ENCODE data around the gene FHAD1. TPM values are rescaled to one million over a fixed set of nuclear protein-coding genes. Genes with fewer than 3 reads are reported as not detected.

The FHAD1 gene
- total and polyA plus RNA-seq, 10 of the 15 experiments (the other 5 are each of a cell fraction or from before 2014, with no cell fraction given): 0.09 to 1.0 (median 0.32) TPM; not detected in 2

DNA sequence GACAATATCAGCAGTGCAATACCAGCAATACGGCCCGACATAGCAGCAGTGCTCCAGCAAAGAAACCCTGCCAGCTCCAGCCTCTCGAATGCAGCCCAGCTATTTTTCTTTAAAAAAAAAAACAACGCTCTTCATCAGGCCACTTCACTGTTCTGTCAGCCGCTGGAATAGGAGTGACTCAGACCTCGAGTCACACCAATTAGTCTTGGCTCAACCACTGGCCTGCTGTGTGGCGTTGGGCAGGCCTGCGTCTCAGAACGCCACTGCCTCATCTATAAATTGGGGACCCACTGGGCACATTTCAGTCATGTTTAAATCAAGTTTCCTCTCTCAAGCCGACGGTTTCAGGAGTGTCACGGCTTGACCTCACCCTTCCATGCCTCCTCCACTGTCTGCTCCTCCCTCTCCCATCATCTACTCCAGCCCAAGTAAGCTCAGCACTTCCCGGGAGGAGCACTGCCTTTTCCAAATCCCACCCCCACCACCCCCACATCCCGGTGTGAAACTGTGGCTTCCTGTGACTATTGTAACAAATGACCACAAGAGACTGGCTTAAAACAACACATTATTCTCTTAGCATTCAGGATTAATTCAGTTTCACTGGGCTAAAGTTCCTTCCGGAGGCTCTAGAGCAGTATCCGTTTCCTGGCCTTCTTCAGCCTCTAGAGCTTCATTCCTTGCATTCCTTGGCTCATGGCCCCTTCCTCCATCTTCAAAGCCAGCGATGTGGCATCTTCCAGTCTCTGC is 90.8 kb downstream of the FHAD1 start:
- FAIRE-seq (no peak), ATAC-seq (no peak), DNase-seq (ENCODE audit: low read depth, low spot score) (no peak)
- ChIA-PET RAD21 (ENCODE audit: unreplicated experiment) (no interaction called here), SMC1A (ENCODE audit: uncharacterized antibody, unreplicated experiment) (interaction anchor here (2.3 kb wide), 1 partner anchor 15 kb away, joined by 5 read pairs; no protein-coding TSS in a partner anchor), POLR2A (no interaction called here), CTCF (interaction anchor here (0.6 kb wide), 1 partner anchor 39 kb away, joined by 3 read pairs; no protein-coding TSS in a partner anchor)
- WGBS (ENCODE audit: insufficient coverage, insufficient replicate concordance, low lambda C conversion rate, missing lambda C conversion rate): 43% methylated on average over 17 of the region's 17 CpGs
- Histone ChIP-seq H2AFZ (ENCODE audit: control insufficient read depth, low read depth, low read length) (no peak overlapping the region), H3K9me3 (replicated peaks; ENCODE audit: control insufficient read depth, insufficient read depth, low read length) (no peaks in the 10 kb centered on the region), H4K20me1 (ENCODE audit: control insufficient read depth, insufficient read depth) (no peaks in the 10 kb centered on the region), H3K27me3 (replicated peaks in 1 of 2; ENCODE audit: control insufficient read depth in 2 of 2, insufficient read depth in 2 of 2, low read length in 1 of 2) (no peaks in the 10 kb centered on the region), H3K27ac (ENCODE audit: control insufficient read depth, insufficient read depth) (no peak overlapping the region), H3K4me1 (ENCODE audit: control insufficient read depth, insufficient read depth, low read length) (0 out of 2 replicates have a peak, but pooled peaks cover 3% of the 10 kb centered on the region), H3K36me3 (ENCODE audit: control insufficient read depth in 2 of 2, insufficient read depth in 2 of 2, low read length in 1 of 2) (no peaks in the 10 kb centered on the region), H3K9ac (ENCODE audit: control insufficient read depth, insufficient read depth, low read length) (no peak overlapping the region), H3K79me2 (ENCODE audit: control insufficient read depth, insufficient read depth, low read length) (no peaks in the 10 kb centered on the region), H3K4me2 (ENCODE audit: control insufficient read depth, insufficient read depth) (no peak overlapping the region), H3K4me3 (no peak overlapping the region)
- no TSS peak for BruUV-seq (replicated peaks)
- in situ Hi-C loops (cut with MboI) (no loop called here), intact Hi-C loops (cut with micrococcal nuclease; ENCODE audit: unreplicated experiment) (no loop called here)
- TF ChIP-seq BRCA1 (IDR thresholded peaks at IDR 0.05; ENCODE audit: low read depth, low read length) (no peak), FOXK2 (IDR thresholded peaks at IDR 0.05) (no peak), NFXL1 (IDR thresholded peaks at IDR 0.05; ENCODE audit: borderline replicate concordance) (no peak), SREBF2 (IDR thresholded peaks at IDR 0.05; ENCODE audit: low read length) (no peak), POU2F2 (IDR thresholded peaks at IDR 0.05; ENCODE audit: borderline replicate concordance, low read depth, low read length) (no peak), SP1 (IDR thresholded peaks at IDR 0.05; ENCODE audit: low read depth, low read length) (no peak), FOS (IDR thresholded peaks at IDR 0.05; ENCODE audit: borderline replicate concordance, extremely low read depth, insufficient read length) (no peak), BCL3 (IDR thresholded peaks at IDR 0.05; ENCODE audit: borderline replicate concordance, insufficient read depth, low read depth, low read length, poor library complexity, severe bottlenecking) (no peak), RELA (IDR thresholded peaks at IDR 0.05; ENCODE audit: borderline replicate concordance, partially characterized antibody) (no peak), SIN3A (IDR thresholded peaks at IDR 0.05; ENCODE audit: low read depth, low read length) (no peak), TCF3 (IDR thresholded peaks at IDR 0.05; ENCODE audit: borderline replicate concordance, insufficient read depth, low read depth, low read length) (no peak), KDM1A (IDR thresholded peaks at IDR 0.05; ENCODE audit: borderline replicate concordance) (no peak), TAF1 (IDR thresholded peaks at IDR 0.05; ENCODE audit: borderline replicate concordance, low read depth, low read length) (no peak)
- TF ChIP-seq, protein P1, sequence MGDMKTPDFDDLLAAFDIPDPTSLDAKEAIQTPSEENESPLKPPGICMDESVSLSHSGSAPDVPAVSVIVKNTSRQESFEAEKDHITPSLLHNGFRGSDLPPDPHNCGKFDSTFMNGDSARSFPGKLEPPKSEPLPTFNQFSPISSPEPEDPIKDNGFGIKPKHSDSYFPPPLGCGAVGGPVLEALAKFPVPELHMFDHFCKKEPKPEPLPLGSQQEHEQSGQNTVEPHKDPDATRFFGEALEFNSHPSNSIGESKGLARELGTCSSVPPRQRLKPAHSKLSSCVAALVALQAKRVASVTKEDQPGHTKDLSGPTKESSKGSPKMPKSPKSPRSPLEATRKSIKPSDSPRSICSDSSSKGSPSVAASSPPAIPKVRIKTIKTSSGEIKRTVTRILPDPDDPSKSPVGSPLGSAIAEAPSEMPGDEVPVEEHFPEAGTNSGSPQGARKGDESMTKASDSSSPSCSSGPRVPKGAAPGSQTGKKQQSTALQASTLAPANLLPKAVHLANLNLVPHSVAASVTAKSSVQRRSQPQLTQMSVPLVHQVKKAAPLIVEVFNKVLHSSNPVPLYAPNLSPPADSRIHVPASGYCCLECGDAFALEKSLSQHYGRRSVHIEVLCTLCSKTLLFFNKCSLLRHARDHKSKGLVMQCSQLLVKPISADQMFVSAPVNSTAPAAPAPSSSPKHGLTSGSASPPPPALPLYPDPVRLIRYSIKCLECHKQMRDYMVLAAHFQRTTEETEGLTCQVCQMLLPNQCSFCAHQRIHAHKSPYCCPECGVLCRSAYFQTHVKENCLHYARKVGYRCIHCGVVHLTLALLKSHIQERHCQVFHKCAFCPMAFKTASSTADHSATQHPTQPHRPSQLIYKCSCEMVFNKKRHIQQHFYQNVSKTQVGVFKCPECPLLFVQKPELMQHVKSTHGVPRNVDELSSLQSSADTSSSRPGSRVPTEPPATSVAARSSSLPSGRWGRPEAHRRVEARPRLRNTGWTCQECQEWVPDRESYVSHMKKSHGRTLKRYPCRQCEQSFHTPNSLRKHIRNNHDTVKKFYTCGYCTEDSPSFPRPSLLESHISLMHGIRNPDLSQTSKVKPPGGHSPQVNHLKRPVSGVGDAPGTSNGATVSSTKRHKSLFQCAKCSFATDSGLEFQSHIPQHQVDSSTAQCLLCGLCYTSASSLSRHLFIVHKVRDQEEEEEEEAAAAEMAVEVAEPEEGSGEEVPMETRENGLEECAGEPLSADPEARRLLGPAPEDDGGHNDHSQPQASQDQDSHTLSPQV (IDR thresholded peaks at IDR 0.05): no peak
- TF ChIP-seq, protein P2, sequence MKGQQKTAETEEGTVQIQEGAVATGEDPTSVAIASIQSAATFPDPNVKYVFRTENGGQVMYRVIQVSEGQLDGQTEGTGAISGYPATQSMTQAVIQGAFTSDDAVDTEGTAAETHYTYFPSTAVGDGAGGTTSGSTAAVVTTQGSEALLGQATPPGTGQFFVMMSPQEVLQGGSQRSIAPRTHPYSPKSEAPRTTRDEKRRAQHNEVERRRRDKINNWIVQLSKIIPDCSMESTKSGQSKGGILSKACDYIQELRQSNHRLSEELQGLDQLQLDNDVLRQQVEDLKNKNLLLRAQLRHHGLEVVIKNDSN (IDR thresholded peaks at IDR 0.05; ENCODE audit: borderline replicate concordance, extremely low read length, insufficient read depth, low read depth, low read length): no peak
